CD14-positive monocyte (primary cell): Measurements from ENCODE around the gene IL1RAPL1. TPM values are rescaled to one million over a fixed set of nuclear protein-coding genes. Genes with fewer than 3 reads are reported as not detected.

ENCODE experiments used
- DNase-seq, 3 donors: peaks; one replicate each; pipeline ENCODE4 v3.0.0-alpha.2; 2011 to 2022
- H2AFZ ChIP-seq: 2 replicates; pipeline ENCODE4 v1.6.0; 2012; ENCODE audit warnings: mild to moderate bottlenecking, low read depth, low read length, inconsistent platforms; ENCODE audit not compliant: insufficient read depth, poor library complexity, severe bottlenecking
- H3K27ac ChIP-seq, 2 donors: 1 replicate in 1 of 2; 2 replicates in 1 of 2; pipeline ENCODE4 v1.5.1; 2012 to 2013; ENCODE audit warnings: low read length in 2 of 2, control low read depth in 1 of 2, inconsistent platforms in 1 of 2, low read depth in 1 of 2, mild to moderate bottlenecking in 1 of 2
- H3K27me3 ChIP-seq, 2 donors: one replicate each; pipeline versions ENCODE4 v1.6.0 to v1.6.1; 2011 to 2013; ENCODE audit warnings: low read length in 2 of 2; ENCODE audit not compliant: control insufficient read depth in 2 of 2, insufficient read depth in 2 of 2
- H3K36me3 ChIP-seq, 2 donors: replicated peaks in 1 of 2; 1 replicate in 1 of 2; 2 replicates in 1 of 2; pipeline versions ENCODE4 v1.5.1 to v1.6.1; 2012 to 2013; ENCODE audit warnings: low read length in 2 of 2, control low read depth in 1 of 2, inconsistent platforms in 1 of 2, mild to moderate bottlenecking in 1 of 2; ENCODE audit not compliant: insufficient read depth in 2 of 2, control insufficient read depth in 1 of 2
- H3K4me1 ChIP-seq, 2 donors: 1 replicate in 1 of 2; 2 replicates in 1 of 2; pipeline versions ENCODE4 v1.5.1 to v1.6.1; 2012 to 2013; ENCODE audit warnings: low read length in 2 of 2, control low read depth in 1 of 2, inconsistent platforms in 1 of 2, mild to moderate bottlenecking in 1 of 2, moderate library complexity in 1 of 2; ENCODE audit not compliant: insufficient read depth in 2 of 2, control insufficient read depth in 1 of 2
- H3K4me2 ChIP-seq: replicated peaks from 2 replicates; pipeline ENCODE3; 2012; ENCODE audit warnings: low read length, moderate library complexity, mild to moderate bottlenecking; ENCODE audit not compliant: poor library complexity, severe bottlenecking; ENCODE audit errors: extremely low read depth
- H3K4me3 ChIP-seq, 3 experiments: fragments of 200-600 bp in 1 of 3; sonication (generic) in 1 of 3; replicated peaks in 1 of 3; 1 replicate in 2 of 3; 2 replicates in 1 of 3; pipeline ENCODE4 v1.5.1; 2011 to 2013; ENCODE audit warnings: low read length in 3 of 3, mild to moderate bottlenecking in 3 of 3, control low read depth in 2 of 3, low read depth in 2 of 3, inconsistent platforms in 1 of 3, moderate library complexity in 1 of 3
- H3K79me2 ChIP-seq: 2 replicates; pipeline ENCODE4 v1.6.0; 2012; ENCODE audit warnings: mild to moderate bottlenecking, control low read depth, inconsistent platforms, low read length, moderate library complexity; ENCODE audit not compliant: insufficient read depth
- H3K9ac ChIP-seq: 2 replicates; pipeline ENCODE4 v1.6.0; 2017; ENCODE audit warnings: low read length, mild to moderate bottlenecking; ENCODE audit not compliant: insufficient read depth, poor library complexity, severe bottlenecking
- H3K9me3 ChIP-seq, 2 donors: replicated peaks in 1 of 2; 1 replicate in 1 of 2; 2 replicates in 1 of 2; pipeline versions ENCODE4 v1.5.1 to v1.6.1; 2012 to 2013; ENCODE audit warnings: low read length in 2 of 2, control low read depth in 1 of 2; ENCODE audit not compliant: control insufficient read depth in 1 of 2, insufficient read depth in 1 of 2
- H4K20me1 ChIP-seq: 2 replicates; pipeline ENCODE4 v1.6.0; 2012; ENCODE audit warnings: mild to moderate bottlenecking, low read length, control low read depth, moderate library complexity; ENCODE audit not compliant: insufficient read depth
- H3K27ac Mint-ChIP-seq, 7 donors: one replicate each; pipeline ENCODE4 v1.8.0; 2020; ENCODE audit warnings: mild to moderate bottlenecking in 7 of 7, mixed read lengths in 7 of 7, moderate library complexity in 6 of 7, inconsistent platforms in 2 of 7
- H3K27me3 Mint-ChIP-seq, 3 donors: one replicate each; pipeline ENCODE4 v1.8.0; 2021 to 2022; ENCODE audit warnings: low read depth in 3 of 3, mild to moderate bottlenecking in 3 of 3, mixed read lengths in 3 of 3, moderate library complexity in 3 of 3, inconsistent platforms in 1 of 3
- H3K36me3 Mint-ChIP-seq, 2 donors: one replicate each; pipeline ENCODE4 v1.8.0; 2020; ENCODE audit warnings: mixed read lengths in 2 of 2, inconsistent platforms in 1 of 2, mild to moderate bottlenecking in 1 of 2
- H3K4me1 Mint-ChIP-seq: one replicate; pipeline ENCODE4 v1.8.0; 2020; ENCODE audit warnings: mild to moderate bottlenecking, mixed read lengths
- H3K4me3 Mint-ChIP-seq, 2 donors: one replicate each; pipeline ENCODE4 v1.8.0; 2020; ENCODE audit warnings: mild to moderate bottlenecking in 2 of 2, mixed read lengths in 2 of 2, moderate library complexity in 1 of 2
- H3K9me3 Mint-ChIP-seq, 7 donors: one replicate each; pipeline ENCODE4 v1.8.0; 2020 to 2022; ENCODE audit warnings: mixed read lengths in 7 of 7, mild to moderate bottlenecking in 6 of 7, moderate library complexity in 6 of 7, inconsistent platforms in 2 of 7
- CTCF ChIP-seq: fragments of 200-600 bp; IDR thresholded peaks from one replicate; pipeline ENCODE4 v1.8.0; 2022; ENCODE audit warnings: antibody characterized with exemption, mild to moderate bottlenecking
- WGBS: methylation state at CpG from one replicate; pipeline ENCODE4 v1.1.5; 2013; ENCODE audit warnings: missing lambda C conversion rate; ENCODE audit not compliant: insufficient coverage; 5-methylcytosine and 5-hydroxymethylcytosine counted together
- intact Hi-C, 2 donors: fragments of 100-400 bp; cut with micrococcal nuclease; formaldehyde crosslinking; loops; one replicate each; pipeline versions ENCODE4 v1.15.0 to v1.15.1; 2023
- polyA plus RNA-seq, 3 donors: library from polyadenylated mRNA; depleted of rRNA in 1 of 3; unstranded in 2 of 3; stranded (reverse) in 1 of 3; fragments of 300-500 nt in 2 of 3; fragments of >200 nt in 1 of 3; fragmentation: Illumina TruSeq in 2 of 3; gene quantifications; 1 replicate in 2 of 3; 2 replicates in 1 of 3; pipeline ENCODE4 v1.2.3, GENCODE V29; 2012 to 2021

Gene IL1RAPL1
- polyA plus RNA-seq, 3 donors: not detected

DNA sequence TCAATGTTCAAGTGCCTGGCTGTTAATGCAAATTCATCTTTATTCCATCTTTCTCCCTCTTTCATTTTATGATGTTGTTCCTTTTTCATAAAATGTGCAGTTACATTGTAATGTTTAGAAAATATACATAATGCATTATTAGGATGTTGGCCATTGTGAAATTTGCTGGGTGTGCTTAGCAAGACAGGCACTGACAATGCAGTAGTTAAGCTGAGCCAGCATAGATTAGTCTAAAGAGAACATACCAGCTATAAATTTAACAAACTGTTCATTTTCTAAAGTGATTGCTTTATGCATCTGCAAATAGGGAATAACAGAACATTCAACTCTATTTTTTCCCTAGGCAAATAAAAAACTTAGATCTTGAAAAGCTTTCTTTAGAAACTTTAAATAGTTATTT, 436.0 kb downstream of the IL1RAPL1 start:
- H2AFZ ChIP-seq: no peak overlapping the region
- intact Hi-C loops: no loop called here
- no peaks in the 10 kb centered on the region for H3K27me3 Mint-ChIP-seq
- H3K36me3 Mint-ChIP-seq: no peaks in the 10 kb centered on the region
- no peak for DNase-seq
- H3K4me3 ChIP-seq: no peak overlapping the region
- no peaks in the 10 kb centered on the region for H3K9me3 ChIP-seq
- no peak overlapping the region for H3K27ac ChIP-seq
- H3K4me2 ChIP-seq: no peak overlapping the region
- peaks cover 0 to 5% (median 2%) of the 10 kb centered on the region in 7 donors for H3K9me3 Mint-ChIP-seq
- no peaks in the 10 kb centered on the region for H4K20me1 ChIP-seq
- no peak overlapping the region for H3K9ac ChIP-seq
- peaks cover 17% of the 10 kb centered on the region for H3K4me1 Mint-ChIP-seq
- H3K27ac Mint-ChIP-seq: no peak overlapping the region
- H3K27me3 ChIP-seq: no peaks in the 10 kb centered on the region
- H3K79me2 ChIP-seq: no peaks in the 10 kb centered on the region
- TF ChIP-seq CTCF: no peak
- H3K4me1 ChIP-seq: peaks cover 7 to 26% of the 10 kb centered on the region in 2 donors
- no peaks in the 10 kb centered on the region for H3K36me3 ChIP-seq
- H3K4me3 Mint-ChIP-seq: no peak overlapping the region

DNA sequence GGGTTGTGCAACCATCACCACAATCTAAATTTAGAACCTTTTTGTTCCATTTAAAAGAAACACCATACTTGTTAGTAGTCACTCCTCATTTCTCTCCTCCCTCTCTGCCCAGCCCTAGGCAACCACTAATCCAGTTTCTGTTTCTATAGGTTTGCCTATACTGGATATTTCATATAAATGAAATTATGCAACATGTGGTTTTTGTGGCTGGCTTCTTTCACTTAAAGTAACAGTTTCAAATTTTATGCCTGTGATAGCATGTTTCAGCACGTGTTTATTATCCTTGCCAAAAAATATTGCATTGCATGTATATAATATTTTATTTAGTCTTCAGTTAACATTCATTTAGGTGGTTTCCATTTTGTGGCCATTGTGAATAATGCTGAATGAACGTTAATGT, 437.6 kb downstream of the IL1RAPL1 start:
- no peaks in the 10 kb centered on the region for H3K27me3 Mint-ChIP-seq
- Histone ChIP-seq H3K4me1 (peaks cover 7 to 26% of the 10 kb centered on the region in 2 donors), H3K9ac (no peak overlapping the region), H3K27me3 (no peaks in the 10 kb centered on the region), H3K4me2 (peak overlapping the region; percentile 12), H2AFZ (no peak overlapping the region), H3K27ac (no peak overlapping the region), H3K4me3 (no peak overlapping the region), H3K9me3 (no peaks in the 10 kb centered on the region), H3K36me3 (no peaks in the 10 kb centered on the region), H3K79me2 (no peaks in the 10 kb centered on the region), H4K20me1 (no peaks in the 10 kb centered on the region)
- no CpG with 5 or more reads among the region's 2 CpGs for WGBS
- H3K4me1 Mint-ChIP-seq: peaks cover 22% of the 10 kb centered on the region
- H3K27ac Mint-ChIP-seq: peak overlapping the region in 2 of 7 donors; percentile 19 to 22
- H3K36me3 Mint-ChIP-seq: no peaks in the 10 kb centered on the region
- no peak for TF ChIP-seq CTCF
- peaks cover 0 to 6% (median 2%) of the 10 kb centered on the region in 7 donors for H3K9me3 Mint-ChIP-seq
- intact Hi-C loops: no loop called here
- DNase-seq: peak; percentile 21 to 30 (median 24)
- no peak overlapping the region for H3K4me3 Mint-ChIP-seq
